HUES6 (cell line): Measurements from ENCODE around the gene ZNF212.

Experiments
- H3K27ac ChIP-seq: 2 replicates; pipeline ENCODE4 v1.7.0; 2013; ENCODE audit warnings: low read depth, mild to moderate bottlenecking, low read length, inconsistent platforms
- H3K27me3 ChIP-seq: 2 replicates; pipeline ENCODE4 v1.6.1; 2013; ENCODE audit warnings: low read length; ENCODE audit not compliant: control insufficient read depth, insufficient read depth
- H3K36me3 ChIP-seq: 2 replicates; pipeline ENCODE4 v1.6.1; 2013; ENCODE audit warnings: low read length; ENCODE audit not compliant: control insufficient read depth, insufficient read depth
- H3K4me1 ChIP-seq: 2 replicates; pipeline ENCODE4 v1.6.1; 2013; ENCODE audit warnings: low read length; ENCODE audit not compliant: control insufficient read depth, insufficient read depth
- H3K4me3 ChIP-seq: 2 replicates; pipeline ENCODE4 v1.5.1; 2013; ENCODE audit warnings: low read depth, low read length
- H3K9ac ChIP-seq: one replicate; pipeline ENCODE4 v1.6.1; 2013; ENCODE audit warnings: mild to moderate bottlenecking, low read length
- H3K9me3 ChIP-seq: 2 replicates; pipeline ENCODE4 v1.6.1; 2013; ENCODE audit warnings: low read depth, low read length; ENCODE audit not compliant: control insufficient read depth, insufficient read depth

Gene ZNF212

DNA sequence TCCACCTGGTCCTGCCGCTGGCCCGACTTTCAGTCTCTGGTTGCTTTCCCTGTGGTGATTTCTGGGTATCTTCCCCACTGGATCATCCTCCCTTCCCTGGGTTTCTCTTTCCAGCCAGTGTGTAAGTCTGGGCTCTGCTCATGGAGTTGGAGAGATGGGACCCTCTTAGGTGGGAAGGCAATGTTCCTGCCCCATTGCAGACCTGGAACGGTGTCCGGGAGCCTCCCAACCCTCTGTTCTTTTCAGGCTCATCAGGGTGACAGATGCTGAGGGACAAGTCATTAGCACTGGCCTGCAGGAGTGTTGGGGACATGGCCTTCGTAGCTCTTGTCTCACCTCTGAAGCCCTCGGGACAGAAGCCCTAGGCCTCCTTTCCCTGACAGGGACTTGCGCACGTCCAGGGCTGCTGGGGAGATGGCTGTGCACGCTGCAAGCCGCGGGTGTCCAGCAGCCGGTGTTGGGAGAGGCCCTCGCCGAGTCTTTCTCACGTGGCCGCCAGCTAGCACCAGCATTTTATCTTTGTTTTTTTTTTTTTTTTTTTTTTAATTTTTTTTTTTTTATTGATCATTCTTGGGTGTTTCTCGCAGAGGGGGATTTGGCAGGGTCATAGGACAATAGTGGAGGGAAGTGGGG lies 39.8 kb downstream of the ZNF212 start:
- no peaks in the 10 kb centered on the region for H3K4me1 ChIP-seq
- H3K9me3 ChIP-seq, result no peaks in the 10 kb centered on the region
- no peak overlapping the region for H3K9ac ChIP-seq
- no peak overlapping the region for H3K4me3 ChIP-seq
- peaks cover 36% of the 10 kb centered on the region for H3K36me3 ChIP-seq
- H3K27ac ChIP-seq, result no peak overlapping the region
- peaks cover 4% of the 10 kb centered on the region; the same call in 1 of the 2 replicates for H3K27me3 ChIP-seq

DNA sequence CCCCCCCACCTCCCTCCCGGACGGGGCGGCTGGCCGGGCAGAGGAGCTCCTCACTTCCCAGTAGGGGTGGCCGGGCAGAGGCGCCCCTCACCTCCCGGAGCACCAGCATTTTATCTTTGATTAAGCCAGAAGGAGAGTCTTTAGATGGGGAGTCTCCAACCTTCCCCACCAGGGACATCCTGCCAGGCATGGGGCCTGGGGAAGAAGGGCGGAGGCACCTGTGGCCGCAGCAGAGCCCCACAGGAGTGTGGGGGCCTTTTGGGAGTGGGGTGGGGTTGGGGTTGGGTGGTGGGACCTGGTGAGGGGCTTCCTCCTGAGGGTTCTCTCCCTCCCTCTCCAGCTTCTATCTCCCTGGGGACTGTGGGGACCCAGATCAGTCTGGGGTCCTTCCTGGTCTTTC lies 40.7 kb downstream of the ZNF212 start:
- peaks cover 7% of the 10 kb centered on the region; the same call in 1 of the 2 replicates for H3K27me3 ChIP-seq
- H3K9ac ChIP-seq, result no peak overlapping the region
- H3K4me1 ChIP-seq, result peaks cover 5% of the 10 kb centered on the region
- H3K27ac ChIP-seq, result no peak overlapping the region
- no peak overlapping the region for H3K4me3 ChIP-seq
- peaks cover 36% of the 10 kb centered on the region for H3K36me3 ChIP-seq
- no peaks in the 10 kb centered on the region for H3K9me3 ChIP-seq

DNA sequence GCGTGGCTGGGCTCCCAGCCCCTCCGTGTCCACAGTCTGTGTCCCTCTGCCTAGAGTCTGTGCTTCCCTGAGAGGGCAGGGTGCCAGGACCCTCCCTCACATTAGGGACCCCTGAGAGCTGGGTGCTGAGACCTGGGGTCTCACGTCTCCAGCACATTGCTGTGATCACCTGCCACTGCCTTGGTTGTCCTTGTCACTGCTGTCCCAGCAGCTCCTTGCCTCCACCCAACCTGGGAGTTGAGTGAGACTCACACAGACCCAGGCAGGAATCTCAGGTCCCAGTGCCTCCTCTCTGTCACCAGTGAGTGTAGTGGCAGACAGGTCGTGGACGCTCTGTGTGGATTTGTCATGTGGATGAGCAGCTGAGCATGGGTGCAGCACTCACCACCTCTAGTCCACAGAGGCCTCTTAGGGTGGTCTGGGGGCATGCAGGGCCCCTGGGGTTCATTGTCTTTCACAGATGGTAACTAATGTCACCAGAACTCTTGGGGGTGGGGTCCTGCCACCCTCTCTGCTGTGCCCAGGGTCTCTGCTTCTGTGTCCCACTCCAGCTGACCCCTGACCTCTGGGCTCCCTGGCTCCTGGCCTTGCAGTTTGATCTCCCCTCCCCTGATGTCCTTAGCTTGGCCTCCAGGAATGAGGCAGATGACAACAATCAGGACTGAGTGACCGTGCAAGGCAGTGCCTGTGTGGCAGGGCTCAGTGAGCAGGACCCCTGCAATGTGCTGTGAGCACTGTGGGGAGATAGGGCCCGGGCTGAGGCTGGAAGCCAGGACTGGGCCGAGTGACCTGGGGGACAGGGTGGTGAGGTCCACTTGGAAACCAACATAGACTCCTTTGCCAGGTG lies 41.4 kb downstream of the ZNF212 start:
- Histone ChIP-seq H3K36me3 (peaks cover 33% of the 10 kb centered on the region), H3K9me3 (no peaks in the 10 kb centered on the region), H3K27me3 (peaks cover 12% of the 10 kb centered on the region; the same call in 1 of the 2 replicates), H3K27ac (no peak overlapping the region), H3K4me3 (no peak overlapping the region), H3K4me1 (peaks cover 10% of the 10 kb centered on the region), H3K9ac (no peak overlapping the region)

DNA sequence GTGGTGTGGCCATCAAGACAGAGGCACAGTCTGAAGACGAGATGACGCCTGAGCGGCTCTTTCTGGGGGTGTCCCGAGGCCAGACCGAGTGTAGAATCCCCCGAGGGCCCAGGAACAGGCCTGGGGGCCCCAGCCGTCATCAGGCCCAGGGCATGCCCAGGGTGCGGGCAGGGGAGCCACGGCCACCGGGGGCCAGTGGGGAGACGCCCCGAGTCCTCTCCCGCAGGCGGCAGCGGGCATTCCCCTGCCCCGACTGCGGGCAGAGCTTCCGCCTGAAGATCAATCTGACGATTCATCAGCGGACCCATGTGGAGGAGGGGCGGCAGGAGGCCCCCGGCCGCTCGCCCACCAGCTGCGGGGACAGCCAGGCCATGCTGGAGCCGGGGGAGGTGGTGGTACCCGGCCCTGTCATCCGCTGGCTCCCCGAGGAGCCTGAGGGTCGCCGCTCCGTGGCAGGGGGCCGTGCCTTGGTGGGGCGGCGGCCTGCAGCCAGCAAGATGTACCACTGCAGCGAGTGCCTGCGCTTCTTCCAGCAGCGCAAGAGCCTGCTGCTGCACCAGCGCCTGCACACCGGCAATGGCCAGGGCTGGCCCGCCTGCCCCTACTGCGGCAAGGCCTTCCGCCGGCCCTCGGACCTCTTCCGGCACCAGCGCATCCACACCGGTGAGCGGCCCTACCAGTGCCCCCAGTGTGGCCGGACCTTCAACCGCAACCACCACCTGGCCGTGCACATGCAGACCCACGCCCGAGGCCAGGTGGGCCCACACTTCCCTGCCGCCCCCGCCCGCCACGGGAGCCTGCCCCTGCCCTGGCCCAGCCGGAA lies 42.3 kb downstream of the ZNF212 start:
- peaks cover 14% of the 10 kb centered on the region for H3K4me1 ChIP-seq
- peaks cover 30% of the 10 kb centered on the region for H3K36me3 ChIP-seq
- H3K27me3 ChIP-seq, result peaks cover 20% of the 10 kb centered on the region; the same call in 1 of the 2 replicates
- no peak overlapping the region for H3K27ac ChIP-seq
- H3K4me3 ChIP-seq, result no peak overlapping the region
- H3K9me3 ChIP-seq, result no peaks in the 10 kb centered on the region
- H3K9ac ChIP-seq, result no peak overlapping the region

DNA sequence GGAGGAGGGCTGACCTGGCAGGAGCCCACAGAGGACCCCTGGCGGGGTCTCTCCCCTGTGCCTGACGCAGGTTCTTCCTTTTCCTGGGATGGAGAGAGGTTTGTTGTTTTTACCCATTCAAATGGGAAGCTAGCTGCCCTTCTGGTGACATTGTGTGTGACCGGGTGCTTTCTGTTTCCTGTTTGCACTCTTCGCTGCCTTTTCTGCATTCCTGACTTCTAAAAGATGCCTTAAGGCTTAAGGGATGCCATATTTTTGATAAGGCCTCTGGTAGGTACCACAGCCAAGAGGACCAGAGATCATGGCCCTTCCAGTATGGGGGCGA lies 42.8 kb downstream of the ZNF212 start:
- peaks cover 14% of the 10 kb centered on the region for H3K4me1 ChIP-seq
- no peak overlapping the region for H3K4me3 ChIP-seq
- H3K36me3 ChIP-seq, result peaks cover 27% of the 10 kb centered on the region
- H3K9me3 ChIP-seq, result no peaks in the 10 kb centered on the region
- no peak overlapping the region for H3K9ac ChIP-seq
- no peak overlapping the region for H3K27ac ChIP-seq
- peaks cover 20% of the 10 kb centered on the region; the same call in 1 of the 2 replicates for H3K27me3 ChIP-seq

DNA sequence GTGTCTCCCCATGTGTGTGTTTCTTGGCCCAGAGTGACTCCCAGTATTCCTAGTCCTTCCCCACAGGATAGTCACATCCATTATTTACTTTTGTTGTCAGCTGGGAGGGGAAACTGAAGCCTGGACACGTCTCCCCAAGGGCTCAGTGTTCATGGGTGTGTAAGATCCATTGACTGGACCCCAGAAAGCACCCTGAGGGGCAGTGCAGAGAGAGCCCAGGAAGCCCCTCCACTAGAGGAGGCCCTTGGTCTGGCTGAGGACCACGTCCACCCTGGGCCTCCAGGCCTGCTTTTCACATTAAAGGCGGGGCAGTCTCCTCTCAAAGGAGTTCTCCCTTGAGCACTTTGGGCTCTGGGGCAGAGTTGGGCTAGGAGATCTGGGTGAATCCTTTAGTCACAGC lies 43.9 kb downstream of the ZNF212 start:
- H3K27ac ChIP-seq, result no peak overlapping the region
- H3K36me3 ChIP-seq, result peaks cover 22% of the 10 kb centered on the region
- no peak overlapping the region for H3K9ac ChIP-seq

DNA sequence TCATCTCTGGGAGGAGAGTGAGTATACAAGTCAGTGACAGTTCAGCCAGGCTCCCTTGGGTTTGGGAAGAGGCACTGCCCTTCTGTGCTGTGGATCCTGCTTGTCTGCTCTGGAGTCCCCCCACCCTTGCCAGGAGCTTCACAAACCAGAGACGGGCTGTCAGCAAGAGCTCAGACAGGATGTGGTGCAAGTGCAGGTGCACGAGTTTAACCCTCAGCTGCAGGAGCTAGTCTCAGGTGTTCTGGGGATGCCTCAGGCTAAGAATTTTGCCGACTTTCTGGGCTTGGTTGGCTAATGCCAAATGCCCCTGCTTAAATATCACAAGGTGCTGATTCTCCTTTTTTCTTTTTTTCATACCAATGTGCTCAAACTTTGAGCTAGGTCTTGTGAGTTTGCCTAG lies 44.9 kb downstream of the ZNF212 start:
- Histone ChIP-seq H3K27ac (no peak overlapping the region), H3K4me3 (peak overlapping the region; percentile 91), H3K9me3 (no peaks in the 10 kb centered on the region), H3K36me3 (peaks cover 12% of the 10 kb centered on the region), H3K27me3 (peaks cover 20% of the 10 kb centered on the region; the same call in 1 of the 2 replicates), H3K9ac (no peak overlapping the region), H3K4me1 (peaks cover 14% of the 10 kb centered on the region)

More for the DNA sequence above, 43.9 kb downstream of the ZNF212 start:
- Histone ChIP-seq H3K9me3 (no peaks in the 10 kb centered on the region), H3K4me3 (no peak overlapping the region), H3K4me1 (peaks cover 14% of the 10 kb centered on the region), H3K27me3 (peaks cover 20% of the 10 kb centered on the region; the same call in 1 of the 2 replicates)

DNA sequence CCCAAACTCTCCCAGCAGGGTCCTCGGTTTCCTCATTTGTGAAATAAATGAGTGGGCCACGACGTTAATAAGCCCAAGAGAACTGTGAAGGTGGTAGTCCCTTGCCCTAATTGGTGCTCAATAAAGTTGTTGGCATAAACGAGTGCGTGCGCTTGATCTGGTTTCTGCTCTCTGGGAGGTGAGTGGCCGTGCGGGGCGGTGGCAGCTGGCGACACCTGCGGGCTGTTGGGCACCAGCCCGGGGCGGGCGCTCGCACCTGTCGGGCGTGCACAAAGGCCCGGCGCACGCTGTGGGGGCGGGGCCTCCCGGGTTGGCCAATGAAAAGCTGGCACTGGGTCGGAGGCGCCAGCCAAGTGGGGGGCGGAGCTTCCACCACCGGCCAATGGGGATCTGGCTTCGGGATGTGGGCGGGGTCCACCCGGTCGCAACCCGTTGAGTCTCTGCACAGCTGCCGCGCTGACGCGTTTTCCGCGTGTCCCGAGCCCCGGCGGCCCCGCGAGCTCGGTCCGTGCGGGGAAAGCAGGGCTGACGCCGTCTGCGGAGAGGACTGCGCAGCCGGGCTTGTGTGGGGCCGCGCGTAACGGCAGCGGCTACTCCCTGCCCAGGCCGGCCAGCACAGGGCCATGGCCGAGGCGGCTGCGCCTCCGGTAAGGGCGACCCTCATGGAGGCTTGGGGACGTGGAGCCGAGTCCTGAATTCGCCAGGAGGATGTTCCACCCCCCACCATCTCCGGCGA lies 45.6 kb downstream of the ZNF212 start:
- H3K36me3 ChIP-seq, result peaks cover 11% of the 10 kb centered on the region
- no peaks in the 10 kb centered on the region for H3K9me3 ChIP-seq
- H3K27me3 ChIP-seq, result peaks cover 20% of the 10 kb centered on the region; the same call in 1 of the 2 replicates
- peak overlapping the region; percentile 79 for H3K9ac ChIP-seq
- peaks cover 14% of the 10 kb centered on the region for H3K4me1 ChIP-seq
- H3K27ac ChIP-seq, result no peak overlapping the region
- peak overlapping the region; percentile 91 for H3K4me3 ChIP-seq

DNA sequence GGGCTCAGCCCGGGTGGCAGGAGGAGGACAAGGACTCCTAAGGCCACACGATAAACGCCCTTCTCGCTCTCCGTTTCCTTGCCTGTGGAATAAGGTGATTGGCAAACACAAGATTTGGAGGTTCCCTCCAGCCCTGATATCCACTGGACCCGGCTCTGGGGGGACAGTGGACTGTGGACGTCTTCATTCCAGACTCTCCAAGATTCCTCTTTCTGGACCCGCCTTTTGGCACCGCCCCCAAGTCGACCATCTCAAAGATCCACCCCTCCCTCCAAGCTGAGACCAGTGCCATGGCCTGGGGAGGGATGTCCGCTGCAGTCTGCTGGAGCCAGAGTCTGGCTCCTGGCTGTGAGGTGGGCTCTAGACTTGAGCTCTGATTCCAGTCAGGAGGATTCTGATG lies 46.2 kb downstream of the ZNF212 start:
- Histone ChIP-seq H3K27me3 (peaks cover 20% of the 10 kb centered on the region; the same call in 1 of the 2 replicates), H3K4me3 (peak overlapping the region; percentile 91), H3K9me3 (no peaks in the 10 kb centered on the region), H3K4me1 (peaks cover 14% of the 10 kb centered on the region), H3K27ac (no peak overlapping the region), H3K9ac (peak overlapping the region; percentile 79), H3K36me3 (peaks cover 8% of the 10 kb centered on the region)

DNA sequence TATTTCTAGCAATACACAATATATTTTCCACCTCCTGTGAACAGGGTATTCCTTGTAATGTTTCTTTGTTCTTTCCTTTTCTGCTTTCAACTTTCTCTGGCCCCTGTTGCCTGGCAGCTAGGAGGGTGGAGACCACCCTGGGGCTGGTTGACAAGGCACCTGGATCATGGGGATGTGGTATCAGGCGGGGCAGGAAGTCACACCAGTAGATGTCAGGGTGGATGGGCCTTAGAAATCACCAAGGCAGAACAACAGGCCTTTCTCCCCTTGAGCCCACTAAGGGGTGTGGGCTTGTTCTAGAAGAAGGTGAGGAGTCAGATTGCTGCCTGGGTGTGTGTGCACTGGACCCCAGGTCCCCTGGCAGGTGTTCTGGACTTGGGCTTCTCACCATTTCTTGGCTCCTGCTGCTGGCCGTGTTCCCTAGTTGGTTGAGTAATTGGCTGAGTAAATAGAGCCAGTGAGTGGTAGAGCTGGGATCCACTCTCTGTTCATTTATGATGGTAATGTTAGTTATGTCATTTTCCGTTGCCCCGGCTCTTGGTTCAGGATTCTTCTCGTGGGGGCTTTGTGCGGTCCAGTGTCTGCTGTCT lies 47.5 kb downstream of the ZNF212 start:
- H3K4me1 ChIP-seq, result peaks cover 14% of the 10 kb centered on the region
- H3K27ac ChIP-seq, result no peak overlapping the region
- H3K9me3 ChIP-seq, result no peaks in the 10 kb centered on the region
- H3K4me3 ChIP-seq, result no peak overlapping the region
- H3K9ac ChIP-seq, result no peak overlapping the region
- peaks cover 20% of the 10 kb centered on the region; the same call in 1 of the 2 replicates for H3K27me3 ChIP-seq
- no peaks in the 10 kb centered on the region for H3K36me3 ChIP-seq
